SK-N-DZ (cell line): ENCODE data around the gene ZMIZ2.
"Not testable (repeated sequence)": the region's sequence is repeated elsewhere in the genome, so short reads cannot be mapped to it uniquely, and the experiment has no call there.

Experiments used
- DNase-seq: peaks from one replicate; pipeline ENCODE4 v3.0.0-alpha.2; 2015; ENCODE audit warnings: low spot score

ZMIZ2 gene

GRCh38 chr7:44769776-44770294 lies 21.2 kb downstream of the ZMIZ2 start:
- DNase-seq = no peak

DNA sequence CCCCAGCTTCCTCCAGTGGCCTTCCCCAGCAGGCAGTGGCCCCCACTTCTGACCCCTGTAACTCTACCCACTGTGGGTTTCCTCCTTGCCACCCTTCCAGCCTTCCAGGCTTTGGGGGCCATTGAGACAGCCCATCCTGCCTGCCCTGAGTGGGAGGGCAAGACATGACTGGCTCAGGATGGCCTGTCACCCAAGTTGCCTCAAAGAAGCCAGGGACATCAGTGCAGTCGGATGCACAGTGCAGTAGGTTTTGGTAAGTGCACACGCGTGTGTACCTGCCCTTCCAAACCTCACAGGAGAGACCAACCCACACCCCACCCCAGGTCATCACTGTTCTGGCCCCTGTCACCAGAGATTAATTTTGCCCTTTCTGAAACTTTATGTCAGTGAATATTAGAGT lies 22.7 kb downstream of the ZMIZ2 start:
- no peak for DNase-seq

DNA sequence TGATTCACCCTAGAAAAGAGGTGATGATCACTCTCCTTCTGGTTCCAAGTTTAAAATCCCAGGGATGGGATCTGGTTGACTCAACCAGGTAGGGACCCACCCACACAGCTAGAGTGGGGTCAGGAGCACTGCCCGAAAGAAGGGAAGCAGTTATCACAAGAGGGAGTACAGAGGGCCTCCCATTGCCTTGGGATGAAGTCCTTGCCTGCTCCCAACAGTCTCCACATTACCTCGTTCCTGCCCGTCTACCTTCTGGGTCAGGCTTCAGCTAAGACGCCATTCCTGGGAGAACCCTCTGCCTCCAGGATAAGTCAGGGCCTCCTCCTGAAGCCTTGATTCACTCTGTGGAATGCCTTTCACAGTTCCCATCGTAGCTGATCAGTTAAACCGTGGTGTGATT lies 23.8 kb downstream of the ZMIZ2 start:
- DNase-seq = no peak

DNA sequence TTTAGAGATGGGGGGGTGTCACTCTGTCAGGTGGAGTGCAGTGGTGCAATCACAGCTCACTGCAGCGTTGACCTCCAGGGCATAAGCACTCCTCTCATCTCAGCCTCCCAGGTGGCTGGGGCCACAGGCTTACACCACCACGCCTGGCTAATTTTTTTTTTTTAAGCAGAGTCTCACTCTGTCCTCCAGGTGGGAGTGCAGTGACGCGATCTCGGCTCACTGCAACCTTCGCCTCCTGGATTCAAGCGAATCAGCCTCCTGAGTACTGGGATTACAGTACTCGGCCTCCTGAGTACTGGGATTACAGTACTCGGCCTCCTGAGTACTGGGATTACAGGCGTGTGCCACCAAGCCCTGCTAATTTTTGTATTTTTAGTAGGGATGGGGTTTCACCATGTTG lies 24.2 kb downstream of the ZMIZ2 start:
- no peak for DNase-seq

DNA sequence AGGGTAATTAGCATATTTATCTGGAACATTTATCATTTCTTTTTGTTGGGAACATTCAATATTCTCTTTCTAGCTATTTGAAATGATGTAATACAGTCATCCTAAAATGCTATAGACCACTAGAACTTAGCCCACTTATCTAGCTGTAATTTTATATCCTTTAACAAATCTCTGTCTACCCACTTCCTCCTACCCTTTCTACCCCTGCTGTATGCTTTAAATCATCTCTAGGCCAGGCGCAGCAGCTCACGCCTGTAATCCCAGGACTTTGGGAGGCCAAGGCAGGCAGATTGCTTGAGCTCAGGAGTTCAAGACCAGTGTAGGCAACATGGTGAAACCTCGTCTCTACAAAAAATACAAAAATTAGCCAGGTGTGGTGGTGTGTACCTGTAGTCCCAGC lies 25.8 kb downstream of the ZMIZ2 start:
- DNase-seq = not testable (repeated sequence)

GRCh38 chr7:44775383-44776107 lies 26.9 kb downstream of the ZMIZ2 start:
- DNase-seq = no peak

DNA sequence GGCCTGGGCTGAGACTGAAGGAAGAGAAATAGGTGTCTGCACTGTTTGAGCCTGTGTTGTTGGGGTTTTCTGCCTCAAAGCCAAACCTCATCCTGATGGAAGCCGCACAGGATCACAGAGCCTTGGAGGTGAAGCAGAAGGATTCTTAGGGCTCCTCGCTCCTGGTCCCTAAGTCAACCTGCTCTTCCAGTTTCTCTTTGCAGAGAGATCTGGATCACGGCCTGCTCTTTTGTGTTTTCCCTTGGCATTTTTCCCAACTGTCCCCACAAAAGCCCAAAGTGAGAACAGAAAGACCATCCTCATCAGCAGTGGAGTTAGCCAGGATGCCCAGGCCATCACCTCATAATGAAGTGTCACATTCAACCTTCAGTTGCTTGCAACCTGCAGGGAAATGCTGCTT lies 27.6 kb downstream of the ZMIZ2 start:
- no peak for DNase-seq

DNA sequence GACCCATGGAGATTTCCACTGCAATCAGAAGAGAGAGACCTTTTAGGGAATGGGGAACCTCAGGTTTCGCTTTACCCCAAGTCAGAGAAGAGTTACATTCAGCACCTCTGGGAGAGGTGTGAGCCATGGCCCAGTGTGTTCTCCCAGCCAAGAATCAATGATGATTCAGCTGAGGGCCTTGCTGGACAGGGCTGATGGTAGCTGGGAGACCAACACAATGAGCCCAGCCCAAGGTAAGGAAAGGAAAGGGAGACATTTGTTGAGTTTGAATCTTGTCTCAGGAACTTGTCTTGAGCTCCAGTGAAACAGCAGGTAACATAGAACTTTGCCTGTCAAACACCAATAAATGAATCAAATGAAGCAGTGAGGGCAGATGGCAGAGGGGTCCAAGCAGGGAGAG lies 33.8 kb downstream of the ZMIZ2 start:
- no peak for DNase-seq

GRCh38 chr7:44783407-44783806 lies 34.8 kb downstream of the ZMIZ2 start:
- no peak for DNase-seq

GRCh38 chr7:44784364-44784763 lies 35.7 kb downstream of the ZMIZ2 start:
- DNase-seq = no peak

- not testable (repeated sequence) for DNase-seq
Observed at GRCh38 chr7:44785218-44785617, 36.6 kb downstream of the ZMIZ2 start.

GRCh38 chr7:44787041-44787440 lies 38.4 kb downstream of the ZMIZ2 start:
- no peak for DNase-seq

GRCh38 chr7:44787762-44788161 lies 39.1 kb downstream of the ZMIZ2 start:
- DNase-seq = no peak

GRCh38 chr7:44789990-44790389 lies 41.3 kb downstream of the ZMIZ2 start:
- DNase-seq = no peak

DNA sequence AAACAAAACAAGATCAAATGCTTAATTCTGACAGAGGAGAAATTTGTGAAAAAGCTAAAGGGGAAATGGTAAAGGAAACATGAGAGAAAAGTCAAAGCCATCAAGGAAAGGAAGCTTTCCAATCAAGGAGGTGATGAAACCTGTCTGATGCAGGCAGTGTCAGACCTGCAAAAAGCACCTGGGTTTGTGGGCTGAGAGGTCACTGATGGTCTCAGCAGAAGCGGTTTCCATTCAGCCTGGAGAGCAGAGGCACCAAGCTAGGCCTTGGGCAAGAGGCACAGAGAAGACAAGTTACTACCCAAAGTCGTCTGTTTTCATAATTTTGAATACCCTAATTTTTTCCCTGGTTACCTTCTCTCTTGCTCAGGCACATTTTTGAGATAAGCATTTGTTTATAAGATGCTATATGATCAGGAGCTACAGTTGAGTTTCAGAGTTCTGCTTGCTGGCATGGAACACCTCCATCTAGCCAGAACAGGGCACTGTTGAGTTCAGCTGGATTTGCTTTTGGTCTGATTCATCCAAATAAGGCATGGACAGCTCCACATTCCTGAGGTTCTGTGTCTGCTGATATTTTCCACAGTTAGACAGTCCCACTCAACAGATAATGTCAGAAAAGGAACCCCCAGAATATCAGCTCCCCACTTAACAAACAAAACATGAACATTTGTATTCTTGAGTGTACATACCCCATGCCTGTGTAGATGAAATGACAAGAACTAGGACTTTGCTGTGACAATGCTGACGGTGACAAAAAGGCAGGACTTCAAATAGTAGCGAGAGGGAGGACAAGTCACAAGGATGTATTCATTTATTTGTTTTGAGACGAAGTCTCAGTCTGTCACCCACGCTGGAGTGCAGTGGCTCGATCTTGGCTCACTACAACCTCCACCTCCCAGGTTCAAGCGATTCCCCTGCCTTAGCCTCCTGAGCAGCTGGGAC lies 42.9 kb downstream of the ZMIZ2 start:
- DNase-seq = no peak

- no peak for DNase-seq
Observed at GRCh38 chr7:44793919-44794318, 45.3 kb downstream of the ZMIZ2 start.

DNA sequence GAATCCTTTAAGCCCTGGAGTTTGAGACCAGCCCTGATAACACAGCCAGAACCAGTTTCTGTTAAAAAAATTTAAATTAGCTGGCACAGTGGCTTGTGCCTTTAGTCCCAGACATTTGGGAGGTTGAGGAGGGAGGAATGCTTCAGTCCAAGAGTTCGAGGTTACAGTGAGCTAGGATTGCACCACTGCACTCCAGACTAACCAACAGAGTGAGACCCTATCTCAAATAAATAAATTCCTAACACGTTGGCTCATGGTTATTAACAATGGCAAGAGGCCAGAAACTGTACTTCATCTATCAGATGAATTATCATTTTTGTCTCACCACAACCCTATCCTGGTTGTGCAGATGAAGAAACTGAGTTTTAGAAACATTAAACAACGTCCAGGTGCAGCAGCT lies 45.7 kb downstream of the ZMIZ2 start:
- no peak for DNase-seq

GRCh38 chr7:44796034-44796503 lies 47.4 kb downstream of the ZMIZ2 start:
- DNase-seq = peak; percentile 81

DNA sequence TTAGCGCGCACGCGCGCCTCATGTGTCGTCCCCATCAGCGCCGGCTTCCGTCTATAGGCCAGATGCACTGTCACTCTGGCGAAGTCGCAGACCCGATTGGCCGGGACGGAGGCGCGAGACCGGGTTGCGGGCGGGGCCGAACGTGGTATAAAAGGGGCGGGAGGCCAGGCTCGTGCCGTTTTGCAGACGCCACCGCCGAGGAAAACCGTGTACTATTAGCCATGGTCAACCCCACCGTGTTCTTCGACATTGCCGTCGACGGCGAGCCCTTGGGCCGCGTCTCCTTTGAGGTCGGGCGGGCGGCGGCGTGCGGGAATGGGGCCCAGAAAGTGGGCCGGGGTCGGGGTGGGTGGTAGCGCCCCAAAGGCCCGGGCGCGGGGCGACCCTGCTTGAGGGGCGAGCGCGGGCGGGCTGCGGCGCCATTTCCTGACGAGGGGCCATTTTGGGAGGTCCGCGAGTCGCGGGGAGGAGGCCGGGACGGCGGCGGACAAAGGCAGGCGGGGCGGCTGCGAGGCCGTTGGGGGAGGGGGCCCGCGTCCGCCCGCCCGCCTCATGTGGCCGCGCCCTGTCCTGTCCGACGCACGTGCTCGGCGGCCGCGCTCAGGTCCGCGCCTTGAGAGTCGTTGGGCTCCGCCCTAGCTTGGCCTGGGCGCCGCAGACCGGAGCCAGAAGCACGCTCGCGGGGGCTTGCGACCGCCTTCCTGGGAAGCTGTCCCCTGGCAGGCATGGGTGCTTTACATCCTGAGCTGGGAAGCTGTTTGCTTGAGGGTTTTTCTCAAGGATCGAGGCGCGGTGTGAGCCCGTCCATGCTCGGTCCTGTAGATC lies 48.1 kb downstream of the ZMIZ2 start, which contains the start of gene PPIA:
TSS of gene PPIA (plus strand) at position 178 of the 825 bp plus-strand sequence. CDS start at position 222, 44 bp downstream.
- peak; percentile 98 for DNase-seq

DNA sequence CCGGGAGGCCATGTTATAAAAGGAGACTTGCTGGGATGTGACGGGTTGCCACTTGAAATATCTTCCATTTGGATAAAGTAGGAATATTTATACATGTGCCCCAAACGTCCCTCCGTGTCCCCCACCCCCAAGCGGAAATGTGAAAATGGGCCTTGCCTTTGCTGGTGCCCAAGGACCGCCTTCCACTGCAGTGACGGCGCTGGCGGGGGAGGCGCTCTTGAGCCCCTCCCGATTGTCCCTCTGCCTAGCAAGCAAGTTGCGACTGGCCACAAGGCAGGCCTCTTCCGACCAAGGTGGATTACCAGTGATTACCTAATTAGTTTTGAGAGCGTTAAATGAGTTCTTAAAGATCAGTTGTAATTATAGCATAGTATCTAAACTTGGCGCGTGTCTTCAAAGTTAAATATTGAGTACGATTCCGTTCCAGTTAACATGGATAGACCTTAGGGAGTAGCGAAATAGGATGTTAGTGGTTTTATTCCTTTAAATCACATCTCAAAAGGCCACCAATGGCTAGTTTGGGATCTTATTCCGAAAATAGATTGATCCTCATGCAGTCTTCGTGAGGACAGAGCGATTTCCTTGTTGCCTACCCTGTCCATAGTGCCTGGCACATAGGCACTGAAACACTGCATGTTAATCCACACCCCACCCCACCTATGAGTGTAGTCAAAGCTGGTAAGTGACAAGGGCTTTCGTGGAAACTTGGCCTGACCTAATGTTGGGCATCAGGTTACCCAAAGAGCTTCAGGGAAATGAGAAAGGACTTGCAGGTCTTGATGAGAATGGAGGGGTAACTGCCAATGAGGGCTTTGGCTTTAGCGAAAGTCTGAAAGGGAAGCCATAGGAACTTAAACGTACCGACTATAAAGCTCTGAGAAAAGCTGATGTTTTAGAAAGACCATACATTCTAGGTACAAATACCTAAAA lies 48.9 kb downstream of the ZMIZ2 start:
- peak; percentile 80 for DNase-seq
